Right ventricle myocardium superior (tissue), 1 donor: Measurements from ENCODE around the gene RNF224. TPM values are rescaled to one million over a fixed set of nuclear protein-coding genes. Genes with fewer than 3 reads are reported as not detected.

Experiments
- ATAC-seq: fragments of 200-7000 bp; cut with Tn5 transposase; one replicate; pipeline ENCODE4 v1.9.1; 2020; ENCODE audit warnings: mild to moderate bottlenecking; ENCODE audit not compliant: poor library complexity
- DNase-seq: peaks from one replicate; pipeline ENCODE4 v3.0.0-alpha.2; 2020
- intact Hi-C: fragments of 100-400 bp; cut with DNase I; formaldehyde crosslinking; loops from one replicate; pipeline ENCODE4 v1.11.2; 2022
- total RNA-seq: library from RNA; stranded (reverse); fragmentation: NEBNext Ultra II Directional; extraction: Animal tissue kit (Norgen Biotek cat#: 25700); gene quantifications from one replicate; pipeline ENCODE4 v1.2.1, GENCODE V29; 2021
- donor health status: DM: no; HTN: yes; CAD: no; lungs with severe emphysema.

Gene RNF224
- total RNA-seq, 1 donor from 2014 or later = not detected

DNA sequence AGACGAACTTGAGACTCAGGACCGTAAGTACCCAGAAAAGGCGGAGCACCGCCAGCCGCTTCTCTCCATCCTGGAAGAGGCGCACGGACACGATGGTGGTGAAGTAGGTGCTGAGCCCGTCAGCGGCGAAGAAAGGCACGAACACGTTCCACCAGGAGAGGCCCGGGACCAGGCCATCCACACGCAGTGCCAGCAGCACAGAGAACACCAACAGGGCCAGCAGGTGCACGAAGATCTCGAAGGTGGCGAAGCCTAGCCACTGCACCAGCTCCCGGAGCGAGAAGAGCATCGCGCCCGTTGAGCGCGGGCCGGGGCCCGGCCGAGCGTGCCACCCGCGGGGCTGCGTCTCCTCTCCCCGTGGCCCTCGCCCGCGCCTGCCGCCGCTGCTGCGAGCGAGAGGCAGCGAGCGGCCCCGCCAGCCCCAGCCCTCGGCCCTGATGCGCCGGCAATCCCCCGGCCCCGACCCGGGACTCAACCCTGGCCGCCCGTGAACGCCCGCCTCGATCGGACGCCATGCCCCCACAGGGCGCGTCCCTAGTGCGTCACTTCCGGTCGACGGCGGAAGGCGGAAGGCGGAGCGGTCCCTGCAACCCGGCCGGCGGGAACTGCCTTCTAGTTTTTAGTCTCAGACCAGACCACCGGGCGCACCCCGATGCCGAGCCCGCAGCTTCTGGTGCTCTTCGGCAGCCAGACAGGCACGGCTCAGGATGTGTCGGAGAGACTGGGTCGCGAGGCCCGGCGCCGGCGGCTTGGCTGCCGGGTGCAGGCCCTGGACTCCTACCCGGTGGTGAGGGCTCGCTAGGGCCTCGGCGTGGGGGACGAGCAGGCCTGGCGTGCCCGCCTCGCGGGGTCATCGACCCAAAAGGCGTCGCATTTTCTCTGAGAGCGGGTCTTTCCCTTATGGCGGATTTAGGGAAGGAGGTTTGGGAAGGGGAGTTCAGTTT is 21.9 kb upstream of the RNF224 start, which contains the start of the genes NDOR1 and TMEM203:
Gene NDOR1, plus strand, starts transcription at position 575 of the 944 bp plus-strand sequence. Its CDS starts 78 bp downstream, at position 653.
Gene TMEM203, minus strand, starts transcription at position 523 of the 944 bp plus-strand sequence. Its CDS starts 234 bp downstream, at position 289.
- ATAC-seq (peak; percentile 73), DNase-seq (peak; percentile 95)
- intact Hi-C loops = no loop called here

DNA sequence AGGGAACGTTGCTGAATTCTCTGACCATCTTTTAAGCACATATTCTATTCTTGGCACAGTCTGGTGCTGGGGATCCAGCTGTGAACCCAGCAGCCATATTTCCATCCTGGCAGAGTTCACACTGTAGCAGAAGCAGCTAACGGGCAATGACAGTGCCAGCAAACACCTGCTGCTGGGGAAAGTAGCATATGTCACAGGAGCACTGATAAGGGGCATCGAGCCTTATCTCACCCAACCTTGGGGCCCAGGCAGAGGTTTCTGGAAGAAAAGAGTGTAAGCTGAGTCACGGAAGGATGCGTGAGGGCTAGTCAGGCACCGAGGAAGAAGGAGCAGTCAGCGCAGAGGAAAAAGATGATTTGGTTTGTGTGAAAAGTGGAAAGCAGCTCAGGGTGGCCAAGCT is 20.7 kb upstream of the RNF224 start:
- no peak for ATAC-seq
- DNase-seq = no peak
- intact Hi-C loops = no loop called here

GRCh38 chr9:137211532-137211931 is 15.8 kb upstream of the RNF224 start:
- intact Hi-C loops = no loop called here
- no peak for ATAC-seq
- DNase-seq = no peak

GRCh38 chr9:137212520-137212919 is 14.8 kb upstream of the RNF224 start:
- intact Hi-C loops = no loop called here
- no peak for DNase-seq
- ATAC-seq = no peak

- ATAC-seq (no peak), DNase-seq (no peak)
- intact Hi-C loops = no loop called here
Observed at GRCh38 chr9:137213160-137214060, 13.9 kb upstream of the RNF224 start.

GRCh38 chr9:137214620-137215019 is 12.7 kb upstream of the RNF224 start:
- intact Hi-C loops = no loop called here
- DNase-seq = no peak
- no peak for ATAC-seq

GRCh38 chr9:137215196-137215986 is 11.9 kb upstream of the RNF224 start:
- ATAC-seq (no peak), DNase-seq (no peak)
- intact Hi-C loops = no loop called here

GRCh38 chr9:137216188-137216965 is 10.9 kb upstream of the RNF224 start:
- DNase-seq (no peak), ATAC-seq (no peak)
- intact Hi-C loops = no loop called here

DNA sequence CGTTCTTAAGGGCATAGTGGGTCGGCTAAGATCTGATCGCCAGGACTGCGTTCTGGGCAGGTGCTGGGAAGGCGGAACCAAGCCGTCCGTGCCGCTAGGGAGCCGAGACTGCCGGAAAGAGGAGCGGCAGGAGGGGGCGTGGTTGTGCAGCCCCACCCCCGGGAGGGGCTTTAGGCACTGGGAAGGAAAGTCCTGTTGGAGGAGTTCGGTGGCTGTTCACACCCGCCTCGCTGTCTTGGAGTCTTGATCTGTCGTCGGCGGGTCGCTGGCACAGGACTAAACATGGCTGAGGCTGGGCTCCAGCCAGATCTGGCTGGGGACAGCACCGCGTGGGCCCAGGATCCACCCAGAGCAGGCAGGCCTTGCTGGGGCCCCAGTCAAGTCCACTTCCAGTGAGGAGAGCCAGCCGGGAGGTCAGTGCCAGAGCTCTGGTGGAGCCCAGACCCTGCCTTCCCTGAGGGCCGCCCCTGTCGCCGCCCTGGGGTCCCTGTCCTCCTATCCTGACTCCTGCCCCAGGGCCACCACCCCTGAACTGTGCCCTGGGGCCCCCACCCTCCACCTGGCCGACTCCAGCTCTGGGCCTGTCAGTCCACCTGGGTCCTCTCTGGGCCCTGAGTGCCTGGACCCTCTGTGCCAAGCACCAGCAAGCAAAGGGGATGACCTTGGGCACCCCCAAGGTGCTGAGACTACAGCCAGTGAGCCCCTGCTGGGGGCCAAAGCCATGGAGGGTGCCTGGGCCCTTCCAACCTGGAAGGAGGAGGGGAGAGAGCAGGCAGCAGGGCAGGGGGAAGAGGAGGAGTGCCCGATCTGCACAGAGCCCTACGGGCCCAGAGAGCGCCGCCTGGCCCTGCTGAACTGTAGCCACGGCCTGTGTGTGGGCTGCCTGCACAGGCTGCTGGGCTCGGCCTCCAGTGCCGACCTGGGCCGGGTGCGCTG is 9.8 kb upstream of the RNF224 start:
- DNase-seq (peak; percentile 79), ATAC-seq (peak; percentile 55)
- intact Hi-C loops = no loop called here

DNA sequence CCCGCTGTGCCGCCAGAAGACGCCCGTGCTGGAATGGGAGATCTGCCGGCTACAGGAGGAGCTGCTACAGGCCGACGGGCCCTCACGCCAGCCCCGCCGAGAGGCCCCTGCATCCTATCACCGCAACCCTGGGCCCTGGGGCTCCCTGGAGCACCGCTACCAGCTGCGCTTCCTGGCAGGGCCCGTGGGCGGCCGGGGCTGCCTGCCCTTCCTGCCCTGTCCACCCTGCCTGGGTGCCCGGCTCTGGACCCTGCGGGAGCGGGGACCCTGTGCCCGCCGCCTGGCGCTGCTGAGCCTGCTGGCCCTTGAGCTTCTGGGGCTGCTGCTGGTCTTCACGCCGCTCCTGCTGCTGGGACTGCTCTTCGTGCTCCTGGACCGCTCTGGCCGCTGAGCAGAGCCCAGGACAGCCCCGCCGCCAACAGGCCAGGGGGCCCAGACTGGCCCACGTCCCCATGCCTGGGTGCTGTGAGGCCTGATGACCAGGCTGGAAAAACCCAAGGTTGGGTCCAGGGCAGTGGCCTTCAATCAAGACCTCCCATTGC is 9.0 kb upstream of the RNF224 start:
- no peak for ATAC-seq
- intact Hi-C loops = no loop called here
- DNase-seq = no peak

DNA sequence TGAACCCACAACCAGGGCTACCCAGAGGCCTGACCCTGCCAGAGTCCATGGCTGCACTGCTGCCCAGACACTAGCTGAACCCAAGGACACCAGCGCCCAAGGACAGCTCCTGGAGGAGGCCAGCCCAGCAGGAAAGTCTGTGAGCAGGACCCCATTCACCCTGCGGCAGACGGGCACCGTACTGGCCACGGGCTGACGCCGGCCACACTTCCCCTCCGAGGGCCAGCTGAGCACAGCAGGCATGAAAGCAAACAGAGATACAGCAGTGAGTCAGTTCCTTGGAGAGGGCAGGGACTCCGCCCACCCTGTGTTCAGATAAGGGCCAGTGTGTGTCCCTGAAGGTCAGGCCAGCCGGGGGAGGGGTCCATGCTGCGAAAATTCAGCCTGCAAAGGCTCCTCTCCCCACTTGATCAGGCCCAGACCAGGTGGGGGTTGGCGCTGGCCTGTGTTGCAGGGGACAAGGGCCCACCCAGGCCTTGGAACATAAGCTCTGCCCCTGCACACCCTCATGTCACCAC is 8.5 kb upstream of the RNF224 start:
- ATAC-seq (peak; percentile 2), DNase-seq (no peak)
- intact Hi-C loops = no loop called here

DNA sequence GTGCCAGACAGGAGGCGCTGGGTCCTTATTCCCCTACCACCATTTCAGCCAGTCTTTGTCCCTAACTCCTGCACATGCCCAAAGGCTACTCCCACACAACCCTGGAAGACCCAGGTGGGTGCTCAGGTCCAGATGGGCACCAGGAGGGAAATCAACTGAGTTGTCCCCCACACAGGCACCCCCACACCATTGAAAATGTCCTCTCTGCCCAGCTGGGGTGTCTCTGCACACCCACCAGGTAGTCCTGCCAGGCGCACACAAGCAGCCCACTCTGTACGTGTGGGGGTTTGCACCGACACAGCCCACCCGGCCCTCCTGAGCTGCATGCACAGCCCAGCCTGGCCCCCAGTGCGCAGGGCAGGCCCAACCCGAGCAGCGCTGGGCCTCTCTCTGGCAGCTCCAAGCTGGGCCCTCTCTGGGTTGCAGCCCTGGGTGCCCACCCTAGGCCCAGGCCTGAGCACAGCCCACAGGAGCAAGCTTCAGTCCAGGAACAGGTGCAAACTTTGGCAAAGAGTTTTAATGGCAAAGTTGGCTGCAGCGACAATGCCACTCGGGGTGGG is 7.5 kb upstream of the RNF224 start:
- ATAC-seq = no peak
- no peak for DNase-seq
- intact Hi-C loops = no loop called here

DNA sequence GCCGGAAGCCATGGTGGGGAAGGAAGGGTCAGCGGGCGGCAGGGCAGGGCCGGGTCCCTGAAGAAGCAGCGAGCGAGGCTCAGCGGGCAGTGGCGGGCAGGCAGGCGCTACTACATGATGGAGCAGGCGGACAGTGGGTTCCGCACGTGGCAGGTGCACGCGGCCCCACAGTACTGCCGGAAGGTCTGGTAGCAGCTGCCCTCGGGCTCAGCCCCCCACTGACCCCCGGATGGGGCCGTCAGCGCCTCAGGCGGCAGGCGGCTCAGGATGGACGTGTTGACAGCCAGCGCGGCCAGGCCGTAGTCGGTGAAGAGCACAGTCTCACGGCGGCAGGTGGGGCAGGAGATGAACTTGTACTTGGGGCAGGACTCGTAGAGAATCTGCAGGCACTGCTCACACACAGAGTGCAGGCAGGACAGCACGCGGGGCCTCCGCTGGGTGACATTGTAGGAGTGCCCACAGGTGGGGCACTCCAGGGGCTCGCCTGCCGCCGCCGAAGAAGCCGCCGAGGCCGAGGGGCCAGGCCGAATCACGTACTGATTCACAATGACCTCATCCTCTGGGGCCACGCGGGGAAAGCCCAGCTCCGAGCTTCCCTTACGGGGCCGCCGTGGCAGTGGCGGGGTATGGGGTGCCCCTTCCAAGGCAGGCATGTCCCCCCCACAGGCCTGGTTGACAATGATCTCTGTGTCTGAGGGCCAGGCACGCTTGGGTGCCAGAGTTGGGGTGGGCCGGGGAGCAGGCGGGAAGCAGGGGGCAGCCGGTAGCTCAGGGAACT is 6.8 kb upstream of the RNF224 start:
- no peak for DNase-seq
- no peak for ATAC-seq
- intact Hi-C loops = no loop called here

GRCh38 chr9:137221095-137221505 is 6.2 kb upstream of the RNF224 start:
- no peak for ATAC-seq

GRCh38 chr9:137221506-137222111 is 5.7 kb upstream of the RNF224 start:
- intact Hi-C loops = no loop called here
- DNase-seq (no peak), ATAC-seq (no peak)

More at GRCh38 chr9:137221095-137221505, 6.2 kb upstream of the RNF224 start:
- intact Hi-C loops = no loop called here
- DNase-seq = no peak
